Pancreas (tissue), 10 donors: ENCODE results near the gene ADAT2. TPM values are rescaled to one million over a fixed set of nuclear protein-coding genes. Genes with fewer than 3 reads are reported as not detected.
A peak's percentile ranks its signal among the peaks of the same experiment; 100 is the strongest.

Experiments
- ATAC-seq, 4 donors: fragments of 200-7000 bp; cut with Tn5 transposase; one replicate each; pipeline versions ENCODE4 v1.8.0 to v1.9.1; 2020; ENCODE audit warnings: mild to moderate bottlenecking in 4 of 4, moderate library complexity in 4 of 4
- DNase-seq, 6 donors: peaks; one replicate each; pipeline ENCODE4 v3.0.0-alpha.2; 2020
- FAIRE-seq: peaks from 2 replicates; lab custom pipeline; 2012; peaks lifted over from hg19 to GRCh38; lab: Jason Lieb, UNC
- H3K27ac ChIP-seq, 4 donors: fragments of 200-600 bp; sonication (generic); 1 replicate in 3 of 4; 2 replicates in 1 of 4; pipeline versions ENCODE4 v1.5.0 to v1.8.0; 2020
- H3K27me3 ChIP-seq, 4 donors: fragments of 200-600 bp; one replicate each; pipeline ENCODE4 v1.8.0; 2021
- H3K36me3 ChIP-seq, 3 donors: fragments of 200-600 bp; sonication (generic) in 1 of 3; one replicate each; pipeline versions ENCODE4 v1.5.0 to v1.8.0; 2020 to 2021
- H3K4me1 ChIP-seq, 3 donors: fragments of 200-600 bp; one replicate each; pipeline ENCODE4 v1.8.0; 2021
- H3K4me3 ChIP-seq, 4 donors: fragments of 200-600 bp; sonication (generic) in 2 of 4; one replicate each; pipeline versions ENCODE4 v1.5.0 to v1.8.0; 2020 to 2021
- H3K9me3 ChIP-seq, 4 donors: fragments of 200-600 bp; one replicate each; pipeline ENCODE4 v1.8.0; 2021
- CTCF ChIP-seq, 4 donors: fragments of 200-600 bp; sonication (generic) in 3 of 4; IDR thresholded peaks; one replicate each; pipeline versions ENCODE4 v1.5.0 to v1.8.0; 2021; ENCODE audit warnings: antibody characterized with exemption in 4 of 4
- WGBS, 2 donors: extraction: QIAGEN DNeasy Blood & Tissue Kit; methylation state at CpG; one replicate each; pipeline ENCODE4 v1.1.7; 2013; 5-methylcytosine and 5-hydroxymethylcytosine counted together
- intact Hi-C, 3 donors: fragments of 100-400 bp; cut with DNase I; formaldehyde crosslinking; loops; one replicate each; pipeline versions ENCODE4 v1.11.1 to v1.14.2; 2022
- polyA plus RNA-seq, 2 donors: library from polyadenylated mRNA; stranded (reverse); fragments of 200-250 nt; gene quantifications; one replicate each; pipeline ENCODE4 v1.2.3, GENCODE V29; 2013
- total RNA-seq, 6 donors: library from RNA; stranded (reverse); fragmentation: NEBNext Ultra II Directional in 4 of 6; extraction: Animal tissue kit (Norgen Biotek cat#: 25700) in 4 of 6; gene quantifications; one replicate each; pipeline versions ENCODE4 v1.2.1 to v1.2.4, GENCODE V29; 2021 to 2023
- donor health status: healthy with polysubstance abuse.
- donor health status: DM: no; HTN: no; CAD: no; lungs with moderate emphysema.
- donor health status: DM: no; HTN: no; CAD: no.
- donor health status: control.
- donor health status: control.
- donor health status: Bipolar disorder and iron deficiency.
- donor health status: DM: yes; HTN: yes; CAD: no.
- donor health status: DM: no; HTN: no; CAD: no.
- donor health status: DM: no; HTN: no; CAD: no.
- donor health status: DM: yes; HTN: yes; CAD: no.

Gene ADAT2
- total RNA-seq, result 1 to 10 TPM; 1.9 to 6.3 (median 3.5) TPM
- 10 to 100 TPM; 11.0 to 12.1 TPM for polyA plus RNA-seq

GRCh38 chr6:143450453-143451371, at the start of gene ADAT2, which contains the start of gene PEX3:
Gene ADAT2 (minus strand): TSS chr6:143450695. CDS start chr6:143450658, 37 bp downstream.
Gene PEX3 (plus strand): TSS chr6:143450805. CDS start chr6:143451043, 238 bp downstream.
- Histone ChIP-seq H3K36me3 (no peaks in the 10 kb centered on the region), H3K9me3 (no peaks in the 10 kb centered on the region), H3K4me1 (peaks cover 9 to 20% (median 12%) of the 10 kb centered on the region in 3 donors), H3K4me3 (peak within 1 kb of the TSS; percentile 49 to 67 (median 55)), H3K27me3 (no peaks in the 10 kb centered on the region), H3K27ac (peak within 1 kb of the TSS; percentile 32 to 75 (median 63))
- ATAC-seq, result peak; percentile 98 to 100 (median 99)
- 0 to 1% methylated on average over 54 to 56 of the region's 56 CpGs for WGBS, 2 donors
- peak; percentile 90 to 96 (median 92) for DNase-seq
- FAIRE-seq, result peak; percentile 29
- intact Hi-C loops, result no loop called here
- TF ChIP-seq CTCF (IDR thresholded peaks at IDR 0.05), result no peak

DNA sequence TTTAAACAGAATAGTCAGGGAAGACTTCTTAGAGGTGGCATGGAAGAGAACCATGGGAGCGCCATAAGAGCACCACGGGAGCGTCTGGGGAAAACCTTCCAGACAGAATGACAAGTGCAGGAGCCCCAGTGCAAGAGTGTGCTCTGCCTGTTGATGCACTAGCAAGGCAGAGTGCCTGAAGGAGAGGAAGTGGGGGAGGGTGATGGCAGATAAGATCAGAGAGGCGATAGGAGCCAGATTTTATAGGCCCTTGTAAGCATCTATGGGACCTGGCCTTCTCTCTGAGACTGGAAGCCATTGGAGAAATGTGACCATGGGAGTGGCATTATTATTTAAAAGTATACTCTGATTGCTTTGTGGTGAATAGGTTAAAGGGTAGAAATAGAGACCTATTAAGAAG, 47.9 kb upstream of the ADAT2 start:
- no peaks in the 10 kb centered on the region for H3K27me3 ChIP-seq
- H3K27ac ChIP-seq, result no peak overlapping the region
- no peak overlapping the region for H3K4me3 ChIP-seq
- no peaks in the 10 kb centered on the region for H3K9me3 ChIP-seq
- no peak for FAIRE-seq
- TF ChIP-seq CTCF (IDR thresholded peaks at IDR 0.05), result no peak
- WGBS, 2 donors, result 94 to 96% methylated on average over 4 of the region's 4 CpGs
- intact Hi-C loops, result no loop called here
- ATAC-seq, result no peak
- H3K4me1 ChIP-seq, result no peaks in the 10 kb centered on the region
- H3K36me3 ChIP-seq, result peaks cover 0 to 15% (median 0%) of the 10 kb centered on the region in 3 donors
- no peak for DNase-seq

- no peak for TF ChIP-seq CTCF (IDR thresholded peaks at IDR 0.05)
- peaks cover 0 to 15% (median 0%) of the 10 kb centered on the region in 3 donors for H3K36me3 ChIP-seq
Observed at GRCh38 chr6:143496974-143497373, 46.5 kb upstream of the ADAT2 start.

DNA sequence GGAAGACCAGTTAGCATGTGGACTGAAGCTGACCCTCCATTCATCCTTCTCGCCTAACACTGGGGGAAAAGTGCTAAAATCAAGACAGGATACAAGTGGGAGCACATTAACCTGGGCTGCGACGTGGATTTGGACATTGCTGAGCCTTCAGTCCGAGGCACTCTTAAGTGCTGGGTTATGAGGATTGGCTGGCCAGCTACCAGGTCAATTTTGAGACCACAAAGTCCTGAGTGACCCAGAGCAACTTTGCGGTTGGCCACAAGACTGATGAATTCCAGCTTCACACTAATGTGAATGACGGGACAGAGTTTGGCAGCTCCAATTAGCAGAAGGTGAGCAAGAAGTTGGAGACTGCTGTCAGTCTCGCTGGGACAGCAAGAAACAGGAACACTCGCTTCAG, 40.3 kb upstream of the ADAT2 start:
- Histone ChIP-seq H3K36me3 (no peaks in the 10 kb centered on the region), H3K4me3 (no peak overlapping the region), H3K9me3 (no peaks in the 10 kb centered on the region), H3K27me3 (no peaks in the 10 kb centered on the region), H3K4me1 (no peaks in the 10 kb centered on the region), H3K27ac (no peak overlapping the region)
- ATAC-seq (no peak), DNase-seq (no peak), FAIRE-seq (no peak)
- 94 to 97% methylated on average over 8 of the region's 8 CpGs for WGBS, 2 donors
- TF ChIP-seq CTCF (IDR thresholded peaks at IDR 0.05), result no peak
- intact Hi-C loops, result no loop called here

More at GRCh38 chr6:143496974-143497373, 46.5 kb upstream of the ADAT2 start:
- Histone ChIP-seq H3K4me1 (no peaks in the 10 kb centered on the region), H3K9me3 (no peaks in the 10 kb centered on the region), H3K4me3 (no peak overlapping the region), H3K27ac (no peak overlapping the region), H3K27me3 (no peaks in the 10 kb centered on the region)
- intact Hi-C loops, result no loop called here
- ATAC-seq, result no peak
- DNase-seq, result no peak
- no peak for FAIRE-seq
- 98 to 100% methylated on average over 1 of the region's 1 CpG for WGBS, 2 donors
